GM21390 (cell line): ENCODE results near the gene ANGPTL2.

Source experiments
- ATAC-seq: cut with Tn5 transposase; IDR thresholded peaks from one replicate; pipeline ENCODE4 v1.9.1; 2021; ENCODE audit not compliant: unreplicated experiment

The ANGPTL2 gene

GRCh38 chr9:127078336-127078735 is 44.1 kb downstream of the ANGPTL2 start:
- no peak for ATAC-seq

GRCh38 chr9:127077644-127077946 is 44.8 kb downstream of the ANGPTL2 start:
- ATAC-seq, result no peak

GRCh38 chr9:127076860-127077643 is 45.4 kb downstream of the ANGPTL2 start:
- no peak for ATAC-seq

GRCh38 chr9:127075624-127076372 is 46.6 kb downstream of the ANGPTL2 start:
- no peak for ATAC-seq

GRCh38 chr9:127074561-127075548 is 47.6 kb downstream of the ANGPTL2 start:
- no peak for ATAC-seq

GRCh38 chr9:127067603-127068220 is 54.7 kb downstream of the ANGPTL2 start:
- no peak for ATAC-seq

- no peak for ATAC-seq
These were observed 55.6 kb downstream of the ANGPTL2 start for GRCh38 chr9:127066851-127067136.

- no peak for ATAC-seq
These were observed 56.2 kb downstream of the ANGPTL2 start for GRCh38 chr9:127066060-127066850.

- ATAC-seq, result no peak
These were observed 56.8 kb downstream of the ANGPTL2 start for GRCh38 chr9:127065592-127065991.

GRCh38 chr9:127064335-127064734 is 58.1 kb downstream of the ANGPTL2 start:
- no peak for ATAC-seq

- ATAC-seq, result no peak
These were observed 61.0 kb downstream of the ANGPTL2 start for GRCh38 chr9:127061411-127061810.

GRCh38 chr9:127059765-127060361 is 62.6 kb downstream of the ANGPTL2 start:
- ATAC-seq, result no peak

- ATAC-seq, result no peak
These were observed 63.4 kb downstream of the ANGPTL2 start for GRCh38 chr9:127059030-127059429.

- no peak for ATAC-seq
These were observed 63.8 kb downstream of the ANGPTL2 start for GRCh38 chr9:127058645-127059021.

GRCh38 chr9:127058011-127058644 is 64.3 kb downstream of the ANGPTL2 start:
- ATAC-seq, result no peak

GRCh38 chr9:127056446-127056845 is 66.0 kb downstream of the ANGPTL2 start:
- ATAC-seq, result no peak

GRCh38 chr9:127055745-127056402 is 66.6 kb downstream of the ANGPTL2 start:
- ATAC-seq, result no peak

- ATAC-seq, result no peak
These were observed 68.5 kb downstream of the ANGPTL2 start for GRCh38 chr9:127053960-127054359.
